IPS DF 4.7 (cell line): ENCODE data around the gene LMX1A.

Source experiments
- DNase-seq: peaks from one replicate; pipeline ENCODE4 v3.0.0-alpha.2; 2013; ENCODE audit warnings: low spot score; ENCODE audit errors: extremely low read depth

The LMX1A gene

DNA sequence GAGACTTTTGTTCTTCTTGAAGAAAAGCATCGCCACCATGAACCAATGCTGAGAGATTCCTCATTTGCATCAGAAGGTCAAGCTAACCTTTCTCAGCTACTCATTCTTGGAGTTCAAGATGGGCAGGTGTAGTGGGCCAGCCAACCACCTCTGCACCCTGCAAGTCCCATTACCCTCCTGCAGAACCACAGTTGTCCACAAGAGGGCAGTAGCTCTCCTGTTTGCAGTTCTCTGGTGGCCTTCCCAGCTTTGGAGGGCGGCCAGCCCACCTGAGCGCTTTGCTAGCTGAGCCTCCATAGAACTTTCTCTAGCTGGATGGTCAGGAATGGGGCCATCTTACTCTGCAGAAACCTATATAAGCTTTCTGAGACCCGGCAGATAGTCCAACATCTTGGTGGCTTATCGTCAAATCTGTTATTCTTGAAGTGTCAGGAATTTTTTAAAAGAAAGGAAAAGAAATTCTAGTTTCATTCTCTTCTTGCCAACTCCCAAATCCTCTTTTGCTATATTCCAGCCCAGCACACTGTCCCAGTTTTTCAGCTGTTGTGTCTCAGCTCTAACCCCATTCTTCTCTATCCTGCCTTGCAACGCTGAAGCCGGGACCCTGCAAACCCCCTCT is 11.0 kb upstream of the LMX1A start:
- no peak for DNase-seq

DNA sequence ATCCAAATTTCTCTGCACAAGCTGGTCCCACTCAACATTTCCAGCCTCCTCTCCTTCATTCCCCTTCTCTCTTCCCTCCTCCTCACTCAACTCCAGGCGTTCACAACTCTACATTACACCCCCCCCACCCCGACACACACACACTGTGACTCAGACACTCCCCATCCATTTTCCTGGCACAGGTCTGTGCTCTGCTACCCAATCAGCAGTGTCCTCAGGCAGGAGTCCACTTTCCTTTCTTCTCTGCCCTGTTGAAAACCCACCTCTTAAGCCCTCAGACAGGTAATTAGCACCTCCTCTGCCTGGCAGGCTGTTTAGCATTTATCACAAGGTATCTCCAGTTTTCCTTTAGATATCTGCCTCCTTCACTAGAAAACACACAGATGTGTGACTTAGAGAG is 8.8 kb upstream of the LMX1A start:
- DNase-seq = no peak

DNA sequence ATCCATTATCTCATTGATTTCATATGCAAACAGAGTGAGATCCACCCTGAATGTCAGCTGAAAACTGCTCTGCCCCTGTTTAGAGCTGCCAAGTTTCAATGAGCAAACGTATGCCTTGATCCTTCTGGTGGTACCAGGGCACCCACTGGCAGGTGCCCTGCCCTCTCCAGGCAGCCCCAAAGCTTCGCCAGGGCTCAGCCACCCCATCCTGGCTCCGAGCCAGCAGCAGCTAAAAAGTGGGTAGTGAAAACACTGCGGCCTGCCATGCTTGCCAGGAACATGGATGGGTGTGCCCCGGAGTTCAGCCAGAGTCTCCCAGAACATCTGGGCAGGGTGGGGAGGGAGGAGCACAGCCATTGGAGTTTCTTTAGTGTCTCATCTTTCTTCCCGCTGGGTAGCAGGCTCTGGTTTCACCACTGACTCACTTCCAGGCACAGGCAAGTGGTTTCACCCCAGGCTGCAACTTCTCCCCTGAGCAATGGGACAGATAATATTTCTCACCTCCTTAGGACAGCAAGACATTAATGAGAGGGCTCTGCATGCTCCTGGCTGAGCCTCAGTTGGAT is 8.1 kb upstream of the LMX1A start:
- DNase-seq = no peak

DNA sequence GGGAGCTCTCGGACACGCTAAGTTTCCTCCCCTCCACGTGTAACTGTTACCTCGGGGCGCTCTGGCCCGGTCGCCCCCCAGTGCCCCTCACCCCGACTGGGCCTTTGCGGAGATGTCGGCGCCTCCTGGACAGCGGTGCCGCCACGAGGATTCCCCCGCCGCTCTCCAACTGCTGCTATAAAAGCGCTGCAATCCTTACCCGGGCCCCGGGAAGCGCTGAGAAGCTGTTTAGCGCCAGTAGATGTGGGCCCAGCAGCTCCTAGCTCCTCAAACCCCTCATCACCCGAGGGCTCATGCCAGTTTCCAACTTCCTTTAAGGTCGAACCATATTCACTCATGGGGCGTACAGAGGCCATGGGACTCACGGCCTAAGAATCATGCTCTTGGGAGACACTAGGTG is 361 bp upstream of the LMX1A start:
- no peak for DNase-seq

DNA sequence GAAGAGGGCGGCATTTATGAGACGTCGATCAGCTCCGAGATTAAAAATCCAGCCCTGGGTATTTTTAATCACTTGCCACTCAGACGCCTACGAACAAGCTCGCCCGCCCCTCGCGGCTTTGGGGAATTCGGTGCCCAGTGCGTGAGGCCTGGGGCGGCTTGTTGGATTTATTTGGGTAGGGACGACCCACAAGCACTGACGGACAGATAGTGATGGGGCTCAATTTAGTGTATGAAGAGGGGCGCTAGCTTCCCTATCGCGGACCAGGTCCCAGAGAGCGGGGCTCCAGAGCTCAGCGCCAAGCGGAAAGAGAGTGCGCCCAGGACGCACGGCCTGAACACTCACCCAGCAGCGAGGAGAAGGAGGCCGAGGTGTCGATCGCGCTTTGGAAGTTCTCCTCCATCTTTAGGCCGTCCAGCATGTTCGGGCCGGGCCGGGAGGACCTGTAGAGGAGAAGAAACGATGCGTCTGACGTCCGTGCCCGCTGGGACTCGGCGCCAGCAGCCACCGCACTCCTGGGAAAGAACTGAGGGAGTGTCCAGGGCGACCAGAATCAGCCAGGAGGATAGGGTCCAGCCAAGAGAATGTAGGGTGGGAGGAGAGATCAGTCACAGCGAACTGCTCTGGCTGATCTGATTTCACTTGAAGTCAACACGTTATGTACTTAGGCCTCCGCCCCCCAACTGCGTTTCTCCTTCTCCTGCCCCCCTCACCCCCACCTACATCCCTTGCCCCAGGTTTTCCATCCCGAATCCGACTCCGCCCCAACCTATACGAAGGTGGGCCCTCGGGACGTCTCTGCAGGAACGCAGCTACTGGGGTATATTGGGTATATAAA is 1.2 kb downstream of the LMX1A start:
- no peak for DNase-seq

DNA sequence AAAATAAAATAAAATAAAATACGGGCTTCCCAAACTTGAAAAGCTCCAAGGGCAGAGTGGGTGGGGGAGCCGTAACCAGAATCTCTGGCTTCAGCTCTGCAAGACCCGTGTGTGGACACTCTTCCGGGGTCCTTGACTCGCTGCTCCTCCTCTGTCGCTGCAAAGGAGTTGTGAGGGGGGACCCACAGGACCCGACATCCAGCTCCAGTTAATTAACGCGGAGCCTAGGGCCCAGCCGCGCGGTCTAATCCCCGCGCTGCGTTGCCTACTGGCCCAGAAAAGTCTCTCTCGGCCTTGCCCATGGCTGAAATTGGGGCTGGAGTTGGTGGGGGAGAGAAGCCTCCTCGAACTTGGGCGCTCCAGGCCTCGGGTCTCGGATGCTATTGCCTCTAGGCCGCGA is 1.8 kb downstream of the LMX1A start:
- DNase-seq = no peak

DNA sequence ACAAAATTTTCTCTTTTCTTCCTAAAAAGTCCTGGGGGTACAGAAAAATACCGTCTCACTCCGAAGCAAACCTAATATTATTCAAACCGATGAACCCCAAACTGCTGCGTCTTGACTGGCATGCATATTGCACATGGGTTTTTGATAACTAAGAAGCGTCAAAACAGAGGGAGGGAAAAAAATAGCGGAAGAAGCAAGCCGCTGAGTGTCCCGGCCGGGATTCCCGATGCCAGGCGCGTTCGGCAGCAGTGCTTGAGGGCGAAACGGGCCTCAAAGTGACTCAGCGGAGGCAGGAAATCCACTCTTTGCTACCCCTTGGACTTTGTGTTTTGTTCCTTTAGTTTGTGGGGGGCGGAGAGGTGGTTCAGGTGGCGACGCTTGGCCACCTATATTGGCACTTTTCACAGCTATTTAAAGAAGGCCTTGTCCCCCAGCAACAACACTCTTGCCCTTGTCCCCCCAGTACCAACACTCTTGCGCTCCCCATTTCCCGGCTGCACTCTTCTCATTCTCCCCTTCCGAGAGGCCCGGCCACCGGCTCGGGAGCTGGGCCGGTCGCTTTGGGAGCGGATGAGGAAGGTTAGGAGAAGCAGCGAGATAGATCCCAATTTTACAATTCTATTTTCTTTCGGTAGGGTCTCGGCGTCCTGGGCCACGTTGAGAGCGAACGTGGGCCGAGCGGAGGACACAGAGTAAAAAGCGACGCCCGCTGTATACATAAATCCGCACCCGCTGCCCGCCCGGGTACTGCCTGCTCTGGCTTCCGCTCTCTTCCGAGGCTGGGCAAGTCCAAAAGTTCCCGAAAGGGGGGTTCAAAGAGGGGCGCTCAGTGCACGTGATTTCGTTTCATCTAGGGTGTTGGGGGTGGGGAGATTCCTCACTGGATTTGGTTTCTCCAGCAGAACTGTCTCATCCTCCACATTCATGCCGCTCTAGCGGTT is 2.5 kb downstream of the LMX1A start:
- DNase-seq = no peak

DNA sequence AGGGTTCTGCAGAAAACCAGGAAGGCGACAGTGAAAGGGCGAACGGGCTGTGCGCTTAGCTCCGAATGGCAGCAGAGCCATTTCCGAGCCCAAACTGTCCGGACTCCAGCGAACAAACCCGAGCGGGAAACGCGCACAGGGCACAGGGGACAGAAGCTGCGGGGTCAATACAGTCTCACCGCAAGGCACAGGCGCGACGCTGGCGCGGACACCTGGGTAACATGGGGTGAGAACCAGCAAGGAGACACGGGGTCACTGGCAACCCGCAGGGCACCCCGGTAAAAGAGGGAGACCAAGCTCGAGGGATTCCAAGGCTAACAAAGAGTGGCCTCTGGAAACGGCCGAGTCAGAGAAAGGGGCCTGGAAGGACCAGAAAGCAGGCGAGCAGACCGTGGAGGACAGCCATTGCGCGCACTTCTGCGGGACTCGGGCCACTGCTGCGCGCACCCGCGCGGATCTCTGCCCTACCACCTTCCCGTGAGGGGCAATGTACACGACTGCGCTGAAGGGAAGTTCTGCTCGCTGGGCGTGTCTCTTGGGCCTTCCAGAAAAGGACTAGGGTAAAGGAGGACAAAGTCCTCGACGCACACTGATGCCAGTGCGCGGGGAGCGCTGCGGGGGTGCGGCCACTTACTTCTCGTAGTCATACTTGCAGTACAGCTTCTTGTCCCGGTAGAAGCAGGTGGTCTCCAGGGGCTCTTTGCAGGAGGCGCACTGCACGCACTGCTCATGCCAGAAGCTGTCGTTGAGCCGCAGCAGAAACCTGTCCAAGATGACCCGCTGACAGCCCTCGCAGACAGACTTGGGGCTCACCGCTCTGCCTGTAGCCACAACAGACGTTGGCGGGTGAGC is 3.8 kb downstream of the LMX1A start:
- DNase-seq = no peak

DNA sequence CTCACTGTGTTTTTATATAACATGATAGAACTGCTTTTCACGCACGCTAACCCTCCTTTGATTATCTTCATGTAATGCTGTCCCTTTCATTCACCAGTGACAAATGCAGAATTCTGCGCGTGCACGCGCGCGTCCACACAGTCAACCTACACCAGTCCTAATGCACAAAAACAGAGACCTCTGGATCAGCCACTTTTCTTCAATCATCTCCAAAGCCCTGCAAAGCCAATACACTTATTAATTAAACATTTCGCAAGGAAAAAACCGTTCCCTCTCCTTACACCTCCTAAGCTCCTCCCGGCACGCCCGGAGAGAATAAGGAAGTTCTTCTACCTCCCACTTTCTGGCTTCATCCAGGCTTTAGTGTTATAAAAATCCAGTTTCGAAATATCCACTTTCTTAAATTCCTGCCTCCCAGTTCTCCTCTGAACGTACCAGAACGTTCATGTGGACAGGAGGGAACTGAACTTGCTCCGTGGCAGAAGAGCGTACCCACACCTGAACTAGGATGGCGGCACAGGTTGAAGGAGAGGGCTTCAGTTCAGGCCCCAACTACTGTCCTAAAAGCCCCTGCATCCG is 4.6 kb downstream of the LMX1A start:
- DNase-seq = no peak

DNA sequence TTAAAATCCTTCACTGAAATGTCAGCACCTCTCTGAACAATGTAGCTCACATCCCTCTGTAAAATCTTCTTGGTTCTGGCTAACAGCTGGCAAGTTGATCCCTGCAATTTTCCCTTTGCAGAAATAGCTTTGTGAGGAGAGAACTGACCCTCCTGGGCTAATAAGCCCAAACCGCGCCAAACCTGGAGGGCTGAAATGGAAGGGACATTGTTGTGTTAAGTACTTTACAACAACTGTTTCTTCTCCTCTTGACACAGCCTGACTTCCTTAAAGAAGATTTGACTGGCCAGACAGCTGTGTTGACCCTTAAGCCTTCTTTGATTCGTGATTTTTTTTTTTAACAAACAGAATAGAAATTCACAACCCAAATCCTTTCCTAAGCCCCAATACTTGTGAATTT is 5.7 kb downstream of the LMX1A start:
- DNase-seq = no peak

DNA sequence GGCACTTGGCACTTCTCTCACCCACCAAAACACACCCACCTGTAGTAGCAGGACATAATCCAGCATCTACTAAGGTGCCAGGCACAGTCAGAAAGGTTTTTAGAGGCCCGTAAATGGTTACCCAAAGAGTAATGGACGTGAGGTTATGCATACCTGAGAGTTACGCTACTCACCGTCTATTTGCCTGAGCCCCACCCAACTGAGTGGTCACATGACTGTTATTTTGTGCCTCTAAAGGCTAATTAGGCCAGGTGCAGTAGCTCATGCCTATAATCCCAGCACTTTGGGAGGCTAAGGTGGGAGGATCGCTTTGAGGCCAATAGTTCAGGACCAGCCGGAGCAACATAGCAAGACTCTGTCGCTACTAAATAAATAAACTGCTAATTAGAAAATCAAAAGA is 11.0 kb downstream of the LMX1A start:
- DNase-seq = no peak

DNA sequence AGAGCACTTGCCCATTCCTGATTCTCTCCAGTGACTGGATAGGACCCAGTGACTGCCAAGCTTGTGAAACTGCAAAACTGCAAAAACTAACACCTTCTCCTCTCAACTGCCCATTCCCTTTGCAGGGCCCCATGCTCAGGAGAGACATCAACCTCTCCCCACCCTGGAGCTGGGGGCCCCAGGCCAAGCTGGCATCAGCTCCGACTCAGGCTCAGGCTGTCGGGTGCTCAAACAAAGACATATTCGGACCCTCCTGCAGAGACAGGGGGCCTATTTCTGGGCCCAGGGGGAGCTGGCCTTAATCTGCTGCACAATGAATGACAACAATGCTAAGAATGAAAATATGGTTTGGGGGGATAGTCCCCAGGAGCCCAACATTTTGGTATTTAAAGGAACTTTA is 11.8 kb downstream of the LMX1A start:
- no peak for DNase-seq

DNA sequence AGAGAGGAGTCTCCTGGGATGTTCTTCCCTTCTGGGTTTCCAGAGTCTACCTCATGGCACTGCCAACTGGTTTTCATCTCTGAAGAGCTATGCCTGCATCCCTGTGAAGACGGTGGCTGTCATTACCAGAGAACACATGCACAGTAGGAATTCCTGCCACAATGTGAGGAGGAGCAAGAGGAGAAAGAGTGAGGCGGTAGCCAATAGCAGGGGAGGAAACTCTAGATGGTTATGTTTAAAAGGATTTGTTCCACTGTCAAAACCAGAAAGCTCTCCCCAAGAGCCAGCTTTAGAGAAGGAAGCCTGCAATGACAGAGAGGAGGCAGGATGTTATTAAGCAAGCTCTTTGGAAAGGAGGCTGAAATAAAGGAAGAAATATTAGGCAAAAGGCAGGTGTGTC is 12.3 kb downstream of the LMX1A start:
- no peak for DNase-seq

DNA sequence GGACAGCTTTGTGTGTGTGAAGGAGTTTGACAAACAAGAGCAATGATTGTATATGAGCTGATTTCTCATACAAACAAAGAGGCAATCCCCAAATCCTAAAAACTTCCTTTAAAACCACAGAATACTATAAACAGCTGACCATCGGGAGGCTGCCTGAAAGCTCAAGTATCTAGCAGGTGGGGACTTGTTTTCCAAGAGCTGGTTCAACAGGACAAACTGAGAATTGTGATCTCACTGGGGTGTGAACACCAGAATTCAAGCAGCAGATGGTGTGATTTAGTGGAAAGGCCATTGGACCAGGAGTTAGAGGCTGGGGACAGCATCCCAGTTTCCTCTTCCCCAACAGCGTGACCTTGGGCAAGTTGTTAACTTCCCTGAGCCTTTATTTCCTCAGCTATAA is 13.9 kb downstream of the LMX1A start:
- no peak for DNase-seq

DNA sequence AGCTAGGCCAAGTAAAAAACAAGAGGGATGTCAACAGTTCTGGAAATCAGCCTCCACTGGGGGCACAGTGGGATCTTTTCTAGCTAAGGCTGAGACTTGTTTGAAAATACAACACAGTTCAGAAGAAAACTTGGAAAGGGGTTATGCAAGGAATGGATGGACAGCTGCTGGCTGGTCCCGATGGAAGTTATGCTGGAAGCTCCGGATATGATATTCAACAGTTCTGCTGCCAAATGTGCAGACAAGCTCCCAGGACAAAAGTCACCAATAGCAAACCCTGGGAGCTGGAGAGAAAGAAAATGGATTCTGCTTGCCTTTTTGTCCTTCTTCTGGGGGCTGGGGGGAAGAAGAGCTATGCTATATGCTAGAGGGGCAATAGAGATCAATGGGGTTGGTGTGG is 14.3 kb downstream of the LMX1A start:
- DNase-seq = no peak

DNA sequence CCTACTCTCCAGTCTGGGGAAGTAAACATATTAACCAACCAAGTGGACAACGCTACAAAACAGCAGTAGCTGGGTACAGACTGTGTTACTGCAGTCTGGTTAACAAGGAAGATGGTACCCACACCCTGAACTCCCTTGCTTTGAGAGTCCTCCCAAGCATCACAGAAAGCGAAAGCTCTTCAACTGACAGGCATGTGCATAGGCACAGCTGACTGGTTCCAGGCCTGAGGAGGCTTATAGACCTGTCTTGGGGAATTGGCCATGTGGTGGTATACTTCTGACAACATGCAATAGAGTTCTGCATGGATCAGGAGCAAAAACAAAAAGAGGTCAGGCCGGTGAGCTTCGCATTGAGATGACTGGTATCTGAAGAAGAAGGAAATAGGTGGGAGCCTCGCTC is 17.4 kb downstream of the LMX1A start:
- no peak for DNase-seq

DNA sequence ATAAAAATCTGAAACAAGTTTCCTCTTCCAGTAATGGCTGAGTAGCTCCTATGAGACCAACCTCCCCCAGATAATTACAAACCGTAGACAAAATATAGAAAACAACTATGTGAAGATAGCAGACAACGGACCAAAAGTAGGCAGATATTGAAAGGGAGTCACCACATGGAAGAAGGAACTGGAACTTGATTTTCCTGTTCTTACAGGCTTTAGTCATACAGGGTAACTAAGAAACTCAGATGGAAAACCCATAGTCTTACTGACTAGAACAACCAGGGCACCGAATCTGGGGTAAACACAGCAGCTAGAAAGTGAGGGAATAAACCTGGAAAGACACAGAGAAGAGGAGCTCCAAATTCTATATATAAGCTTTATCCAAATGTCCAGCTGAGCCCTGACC is 26.0 kb downstream of the LMX1A start:
- no peak for DNase-seq

DNA sequence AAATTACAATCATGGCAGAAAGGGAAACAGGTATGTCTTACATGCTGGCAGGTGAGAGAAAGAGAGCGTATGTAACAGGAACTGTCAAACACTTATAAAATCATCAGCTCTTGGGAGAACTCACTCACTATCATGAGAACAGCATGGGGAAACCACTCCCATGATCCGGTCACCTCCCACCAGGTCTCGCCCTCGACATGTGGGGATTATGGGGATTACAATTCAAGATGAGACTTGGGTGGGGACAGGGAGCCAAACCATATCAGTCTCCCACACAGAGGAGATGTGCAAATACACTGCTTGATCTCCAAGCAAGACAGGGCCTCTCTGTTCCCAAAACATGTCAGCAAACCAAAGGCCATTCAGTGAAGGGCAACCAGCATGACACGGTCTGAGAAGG is 27.4 kb downstream of the LMX1A start:
- no peak for DNase-seq

DNA sequence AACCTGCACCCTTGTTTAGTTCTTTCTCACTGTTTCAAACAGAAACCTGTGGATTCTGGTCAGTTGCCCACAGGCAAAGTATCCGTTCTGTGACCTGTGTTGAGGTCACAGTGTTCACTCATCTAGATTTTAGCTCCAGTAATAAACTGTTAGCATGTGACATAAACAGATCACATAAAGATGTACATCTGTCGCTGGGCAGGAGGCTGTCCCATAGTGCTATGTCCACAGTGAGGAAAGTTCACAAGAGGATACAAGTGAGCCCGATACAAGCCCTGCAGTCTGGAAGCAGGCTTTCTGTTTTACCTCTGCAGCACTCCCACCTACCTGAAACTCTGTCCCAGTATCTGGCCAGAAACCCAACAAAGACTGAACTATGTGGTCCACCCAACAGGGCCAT is 28.4 kb downstream of the LMX1A start:
- DNase-seq = no peak

DNA sequence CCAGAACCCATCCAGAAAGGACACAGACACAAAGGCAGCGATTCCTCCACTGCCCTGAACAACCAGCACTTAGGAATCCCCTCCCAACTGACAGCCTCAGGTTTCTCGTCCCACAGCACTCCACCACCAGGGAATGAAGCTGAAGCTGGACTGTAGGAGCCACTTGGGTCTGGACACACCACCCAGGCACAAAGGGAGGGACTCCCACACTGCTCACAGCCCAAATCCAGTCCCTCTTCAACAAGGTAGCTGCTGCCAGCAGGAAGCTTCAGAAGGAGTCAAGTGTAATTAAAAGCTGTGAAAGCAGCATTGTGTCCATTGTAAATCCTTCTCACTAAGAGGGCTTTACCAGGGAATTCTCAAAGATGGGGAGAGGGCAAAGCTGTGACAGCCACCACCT is 29.0 kb downstream of the LMX1A start:
- DNase-seq = no peak
